ENCODE results near the gene SMAD7.

The SMAD7 gene

GRCh38 chr18:48944634-48945033 lies 6.1 kb downstream of the SMAD7 start:
- DNase-seq (ENCODE audit: low read depth, low spot score): no peak

- no peak for DNase-seq (ENCODE audit: low read depth, low spot score)
Measured at GRCh38 chr18:48943736-48944527, 6.8 kb downstream of the SMAD7 start.

GRCh38 chr18:48943333-48943732 lies 7.4 kb downstream of the SMAD7 start:
- no peak for DNase-seq (ENCODE audit: low read depth, low spot score)

GRCh38 chr18:48942554-48943261 lies 8.1 kb downstream of the SMAD7 start:
- no peak for DNase-seq (ENCODE audit: low read depth, low spot score)

- no peak for DNase-seq (ENCODE audit: low read depth, low spot score)
Measured at GRCh38 chr18:48942086-48942485, 8.7 kb downstream of the SMAD7 start.

GRCh38 chr18:48941672-48942071 lies 9.1 kb downstream of the SMAD7 start:
- DNase-seq (ENCODE audit: low read depth, low spot score): no peak

- peak; percentile 71 for DNase-seq (ENCODE audit: low read depth, low spot score)
Measured at GRCh38 chr18:48940854-48941611, 9.7 kb downstream of the SMAD7 start.

- DNase-seq (ENCODE audit: low read depth, low spot score): no peak
Measured at GRCh38 chr18:48939205-48940097, 11.3 kb downstream of the SMAD7 start.

GRCh38 chr18:48938827-48939204 lies 11.9 kb downstream of the SMAD7 start:
- no peak for DNase-seq (ENCODE audit: low read depth, low spot score)

- DNase-seq (ENCODE audit: low read depth, low spot score): no peak
Measured at GRCh38 chr18:48937869-48938750, 12.7 kb downstream of the SMAD7 start.

GRCh38 chr18:48935433-48935774 lies 15.4 kb downstream of the SMAD7 start:
- DNase-seq (ENCODE audit: low read depth, low spot score): no peak

- no peak for DNase-seq (ENCODE audit: low read depth, low spot score)
Measured at GRCh38 chr18:48934723-48935432, 15.9 kb downstream of the SMAD7 start.

- DNase-seq (ENCODE audit: low read depth, low spot score): no peak
Measured at GRCh38 chr18:48934415-48934722, 16.4 kb downstream of the SMAD7 start.

- no peak for DNase-seq (ENCODE audit: low read depth, low spot score)
Measured at GRCh38 chr18:48933578-48934414, 17.0 kb downstream of the SMAD7 start.

- no peak for DNase-seq (ENCODE audit: low read depth, low spot score)
Measured at GRCh38 chr18:48932822-48933510, 17.8 kb downstream of the SMAD7 start.

GRCh38 chr18:48932462-48932818 lies 18.3 kb downstream of the SMAD7 start:
- no peak for DNase-seq (ENCODE audit: low read depth, low spot score)

- no peak for DNase-seq (ENCODE audit: low read depth, low spot score)
Measured at GRCh38 chr18:48931680-48932461, 18.9 kb downstream of the SMAD7 start.

GRCh38 chr18:48930926-48931325 lies 19.8 kb downstream of the SMAD7 start:
- no peak for DNase-seq (ENCODE audit: low read depth, low spot score)
